PFSK-1 (cell line): ENCODE measurements around the gene FAM171A1.

Experiments used
- FOXP2 ChIP-seq: optimal IDR thresholded peaks from 2 replicates; pipeline ENCODE3; 2011; ENCODE audit warnings: borderline replicate concordance, control low read depth, inconsistent platforms; ENCODE audit not compliant: insufficient read depth; ENCODE audit errors: extremely low read length, extremely low read depth
- POLR2AphosphoS5 ChIP-seq: IDR thresholded peaks from 2 replicates; pipeline ENCODE4 v1.6.1; 2012; ENCODE audit warnings: low read depth, mild to moderate bottlenecking, control low read depth, low read length, moderate library complexity
- SIN3A ChIP-seq: IDR thresholded peaks from 2 replicates; pipeline ENCODE4 v1.6.1; 2012; ENCODE audit warnings: mild to moderate bottlenecking, low read length, moderate library complexity, borderline replicate concordance; ENCODE audit not compliant: insufficient read depth
- TAF1 ChIP-seq: IDR thresholded peaks from 2 replicates; pipeline ENCODE4 v1.6.1; 2012; ENCODE audit warnings: low read length, control low read depth, borderline replicate concordance; ENCODE audit not compliant: insufficient read depth
- TF ChIP-seq, protein P1 (sequence below), 2 experiments: IDR thresholded peaks; 2 replicates each; pipeline versions ENCODE4 v1.6.1 to v1.8.0; 2011 to 2012; ENCODE audit warnings: low read depth in 2 of 2, low read length in 2 of 2, control low read depth in 1 of 2, inconsistent platforms in 1 of 2, mild to moderate bottlenecking in 1 of 2, moderate library complexity in 1 of 2; ENCODE audit not compliant: insufficient read depth in 1 of 2

FAM171A1 gene

DNA sequence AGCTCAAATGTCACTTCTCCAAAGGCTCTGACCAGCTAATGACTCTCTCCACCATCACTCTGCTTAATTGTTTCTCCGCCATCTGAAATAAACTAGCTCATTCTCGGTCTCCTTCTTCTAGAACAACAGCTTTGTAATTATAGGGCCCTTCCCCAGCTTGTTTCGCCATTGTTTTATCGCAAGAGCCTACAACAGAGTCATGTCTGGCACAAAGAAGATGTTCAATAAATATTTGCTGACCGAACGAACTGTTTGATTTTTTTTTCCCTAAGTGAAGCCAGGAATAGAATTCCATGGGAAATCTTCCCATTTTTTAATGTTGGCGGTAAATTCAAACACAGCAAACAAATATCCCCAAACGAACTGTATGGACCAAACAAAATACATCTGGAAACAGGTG lies 138.8 kb downstream of the FAM171A1 start:
- TF ChIP-seq SIN3A = no peak
- TF ChIP-seq, protein P1, sequence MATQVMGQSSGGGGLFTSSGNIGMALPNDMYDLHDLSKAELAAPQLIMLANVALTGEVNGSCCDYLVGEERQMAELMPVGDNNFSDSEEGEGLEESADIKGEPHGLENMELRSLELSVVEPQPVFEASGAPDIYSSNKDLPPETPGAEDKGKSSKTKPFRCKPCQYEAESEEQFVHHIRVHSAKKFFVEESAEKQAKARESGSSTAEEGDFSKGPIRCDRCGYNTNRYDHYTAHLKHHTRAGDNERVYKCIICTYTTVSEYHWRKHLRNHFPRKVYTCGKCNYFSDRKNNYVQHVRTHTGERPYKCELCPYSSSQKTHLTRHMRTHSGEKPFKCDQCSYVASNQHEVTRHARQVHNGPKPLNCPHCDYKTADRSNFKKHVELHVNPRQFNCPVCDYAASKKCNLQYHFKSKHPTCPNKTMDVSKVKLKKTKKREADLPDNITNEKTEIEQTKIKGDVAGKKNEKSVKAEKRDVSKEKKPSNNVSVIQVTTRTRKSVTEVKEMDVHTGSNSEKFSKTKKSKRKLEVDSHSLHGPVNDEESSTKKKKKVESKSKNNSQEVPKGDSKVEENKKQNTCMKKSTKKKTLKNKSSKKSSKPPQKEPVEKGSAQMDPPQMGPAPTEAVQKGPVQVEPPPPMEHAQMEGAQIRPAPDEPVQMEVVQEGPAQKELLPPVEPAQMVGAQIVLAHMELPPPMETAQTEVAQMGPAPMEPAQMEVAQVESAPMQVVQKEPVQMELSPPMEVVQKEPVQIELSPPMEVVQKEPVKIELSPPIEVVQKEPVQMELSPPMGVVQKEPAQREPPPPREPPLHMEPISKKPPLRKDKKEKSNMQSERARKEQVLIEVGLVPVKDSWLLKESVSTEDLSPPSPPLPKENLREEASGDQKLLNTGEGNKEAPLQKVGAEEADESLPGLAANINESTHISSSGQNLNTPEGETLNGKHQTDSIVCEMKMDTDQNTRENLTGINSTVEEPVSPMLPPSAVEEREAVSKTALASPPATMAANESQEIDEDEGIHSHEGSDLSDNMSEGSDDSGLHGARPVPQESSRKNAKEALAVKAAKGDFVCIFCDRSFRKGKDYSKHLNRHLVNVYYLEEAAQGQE (IDR thresholded peaks at IDR 0.05; ENCODE audit: insufficient read depth in 1 of 2, low read depth in 2 of 2, low read length in 2 of 2) = no peak
- TF ChIP-seq POLR2AphosphoS5 = no peak
- TF ChIP-seq TAF1 = no peak
- TF ChIP-seq FOXP2 = no peak

DNA sequence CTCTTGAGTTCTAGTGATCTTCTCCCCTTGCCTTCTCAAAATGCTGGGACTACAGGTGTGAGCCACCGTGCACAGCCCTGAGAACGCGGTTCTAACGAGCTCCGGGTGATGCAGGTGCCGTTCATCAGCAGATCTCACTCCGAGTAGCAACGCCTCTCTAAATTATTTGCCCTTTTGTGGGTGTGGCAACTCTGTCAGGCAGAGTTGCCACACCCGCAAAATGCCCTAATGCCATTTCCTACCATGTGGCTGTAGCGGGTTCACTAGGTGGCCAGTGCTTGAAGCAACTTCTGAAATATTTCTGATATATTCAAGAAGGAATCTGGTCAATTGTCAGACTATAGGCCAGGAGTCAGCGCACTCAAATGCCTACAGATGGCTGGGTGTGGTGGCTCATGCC lies 139.7 kb downstream of the FAM171A1 start:
- TF ChIP-seq, protein P1 (IDR thresholded peaks at IDR 0.05; ENCODE audit: insufficient read depth in 1 of 2, low read depth in 2 of 2, low read length in 2 of 2) = no peak
- TF ChIP-seq POLR2AphosphoS5 (no peak), SIN3A (no peak), FOXP2 (no peak), TAF1 (no peak)

DNA sequence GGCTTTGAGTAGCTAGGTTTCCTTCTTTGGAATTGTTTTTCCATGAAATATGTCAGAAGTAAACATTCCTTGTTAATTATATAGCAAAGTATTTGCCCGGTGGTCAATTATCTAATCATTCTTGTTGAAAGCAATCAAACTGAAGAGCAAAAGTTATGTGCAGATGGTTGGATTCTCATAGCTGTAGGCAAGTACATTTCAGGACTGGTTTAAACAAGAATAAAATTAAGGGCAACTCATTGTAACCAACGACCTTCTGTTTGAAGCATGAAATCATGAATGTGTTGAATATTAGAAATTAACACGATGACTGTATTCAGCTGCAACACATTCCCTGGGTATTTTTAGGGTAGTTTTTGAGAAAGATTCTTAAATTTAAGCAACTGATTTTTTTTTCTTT lies 140.8 kb downstream of the FAM171A1 start:
- no peak for TF ChIP-seq SIN3A
- TF ChIP-seq, protein P1 (IDR thresholded peaks at IDR 0.05; ENCODE audit: insufficient read depth in 1 of 2, low read depth in 2 of 2, low read length in 2 of 2) = no peak
- TF ChIP-seq TAF1 = no peak
- no peak for TF ChIP-seq POLR2AphosphoS5
- no peak for TF ChIP-seq FOXP2

DNA sequence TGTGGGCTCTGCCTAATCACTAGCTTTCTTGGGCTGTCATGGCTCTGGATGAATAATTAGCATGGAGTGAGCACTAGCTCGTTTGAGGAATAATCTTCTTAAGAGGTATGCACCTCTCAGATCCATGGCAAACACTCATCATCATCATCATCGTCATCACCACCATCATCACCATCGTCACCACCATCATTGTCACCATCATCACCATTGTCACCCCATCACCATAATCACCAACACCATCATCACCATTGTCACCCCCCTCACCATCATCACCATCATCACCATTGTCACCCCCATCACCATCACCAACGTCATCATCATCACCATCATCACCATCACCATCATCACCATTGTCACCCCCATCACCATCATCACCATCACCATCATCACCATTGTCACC lies 141.8 kb downstream of the FAM171A1 start:
- TF ChIP-seq, protein P1 (IDR thresholded peaks at IDR 0.05; ENCODE audit: insufficient read depth in 1 of 2, low read depth in 2 of 2, low read length in 2 of 2) = no peak
- TF ChIP-seq POLR2AphosphoS5 = no peak
- TF ChIP-seq SIN3A = no peak
- TF ChIP-seq FOXP2 = no peak
- no peak for TF ChIP-seq TAF1

DNA sequence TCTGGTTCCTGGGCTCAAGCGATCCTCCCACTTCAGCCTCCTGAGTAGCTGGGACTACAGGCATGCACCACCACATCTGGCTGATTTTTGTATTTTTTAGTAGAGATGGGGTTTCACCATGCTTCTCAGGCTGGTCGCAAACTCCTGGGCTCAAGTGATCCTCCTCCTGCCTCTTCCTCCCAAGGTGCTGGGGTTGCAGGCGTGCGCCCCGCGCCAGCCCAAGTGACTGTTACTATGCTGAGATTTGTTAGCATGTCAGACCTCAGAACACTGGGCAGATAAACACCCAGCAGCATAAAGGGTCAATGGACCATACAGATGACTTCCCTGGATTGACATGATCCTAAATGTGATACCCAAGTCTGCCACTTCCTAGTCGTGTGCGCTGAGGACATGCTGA lies 142.7 kb downstream of the FAM171A1 start:
- TF ChIP-seq SIN3A = no peak
- TF ChIP-seq, protein P1 (IDR thresholded peaks at IDR 0.05; ENCODE audit: insufficient read depth in 1 of 2, low read depth in 2 of 2, low read length in 2 of 2) = no peak
- no peak for TF ChIP-seq TAF1
- TF ChIP-seq FOXP2 = no peak
- TF ChIP-seq POLR2AphosphoS5 = no peak
